HCEC 1CT (cell line): ENCODE measurements around the gene OTC.

ENCODE experiments used
- DNase-seq: peaks from one replicate; pipeline ENCODE4 v3.0.0-alpha.2; 2017

OTC gene

DNA sequence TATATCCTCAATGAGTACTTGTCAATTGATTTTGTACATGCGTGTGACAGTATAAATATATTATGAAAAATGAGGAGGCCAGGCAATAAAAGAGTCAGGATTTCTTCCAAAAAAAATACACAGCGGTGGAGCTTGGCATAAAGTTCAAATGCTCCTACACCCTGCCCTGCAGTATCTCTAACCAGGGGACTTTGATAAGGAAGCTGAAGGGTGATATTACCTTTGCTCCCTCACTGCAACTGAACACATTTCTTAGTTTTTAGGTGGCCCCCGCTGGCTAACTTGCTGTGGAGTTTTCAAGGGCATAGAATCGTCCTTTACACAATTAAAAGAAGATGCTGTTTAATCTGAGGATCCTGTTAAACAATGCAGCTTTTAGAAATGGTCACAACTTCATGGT lies at the start of gene OTC:
TSS of gene OTC (plus strand) at position 243 of the 400 bp plus-strand sequence. CDS start at position 336, 93 bp downstream.
- no peak for DNase-seq

- DNase-seq: peak; percentile 19
These were observed 48.4 kb upstream of the OTC start for GRCh38 chrX:38304010-38304409.

DNA sequence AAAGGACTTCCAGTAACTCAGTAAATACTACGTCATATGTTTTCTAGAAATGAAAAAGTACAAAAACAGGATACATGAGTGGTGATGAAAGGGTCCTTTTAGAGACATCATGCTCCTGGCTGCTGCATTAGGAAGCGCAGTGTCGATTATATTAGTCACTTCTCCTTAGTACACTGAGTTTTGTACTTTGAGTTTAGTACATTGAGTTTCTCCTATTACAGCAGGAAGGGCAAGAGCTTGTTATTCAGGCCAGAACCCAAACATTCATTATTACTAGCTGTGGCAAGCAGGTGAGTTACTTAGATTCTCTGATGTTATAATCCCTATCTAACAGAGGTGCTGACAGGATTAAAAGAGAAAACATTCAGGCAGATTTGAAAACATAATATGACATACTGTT lies 46.4 kb upstream of the OTC start:
- peak; percentile 45 for DNase-seq

DNA sequence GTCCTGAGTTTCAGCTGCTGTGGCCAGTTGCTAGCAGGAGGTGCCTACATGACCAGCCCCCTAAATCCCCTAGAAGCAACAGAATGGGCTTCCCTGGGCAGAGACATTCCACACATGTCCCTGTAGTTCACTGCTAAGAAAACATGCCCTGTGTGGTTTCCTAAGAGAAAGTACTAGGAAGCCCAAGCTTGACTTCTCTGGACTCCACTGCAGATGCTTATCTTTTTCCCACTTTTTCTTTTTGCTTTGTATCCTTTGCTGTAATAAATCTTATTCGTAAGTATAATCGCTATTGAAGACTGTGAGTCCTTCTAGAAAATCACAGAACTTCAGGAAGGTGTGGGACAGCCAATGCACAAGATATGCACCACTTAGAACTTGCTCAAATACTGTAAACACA lies 40.7 kb upstream of the OTC start:
- DNase-seq: no peak

DNA sequence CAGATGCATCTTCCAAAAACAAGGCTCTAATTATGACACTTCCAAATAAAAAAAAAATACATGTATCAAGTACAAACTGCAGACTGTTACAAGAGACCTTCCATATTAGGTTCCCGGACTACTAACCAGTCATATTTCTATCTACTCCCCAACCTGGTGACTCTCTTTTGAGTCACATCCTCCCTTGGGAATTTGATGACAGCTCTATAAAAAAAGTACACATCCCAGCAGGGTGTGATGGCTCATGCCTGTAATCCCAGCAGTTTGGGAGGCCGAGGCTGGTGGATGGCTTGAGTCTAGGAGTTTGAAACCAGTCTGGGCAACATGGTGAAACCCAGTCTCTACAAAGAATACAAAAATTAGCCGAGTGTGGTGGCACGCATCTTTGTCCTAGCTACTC lies 40.0 kb upstream of the OTC start:
- DNase-seq: peak; percentile 85

GRCh38 chrX:38313190-38313589 lies 39.2 kb upstream of the OTC start:
- peak; percentile 48 for DNase-seq

DNA sequence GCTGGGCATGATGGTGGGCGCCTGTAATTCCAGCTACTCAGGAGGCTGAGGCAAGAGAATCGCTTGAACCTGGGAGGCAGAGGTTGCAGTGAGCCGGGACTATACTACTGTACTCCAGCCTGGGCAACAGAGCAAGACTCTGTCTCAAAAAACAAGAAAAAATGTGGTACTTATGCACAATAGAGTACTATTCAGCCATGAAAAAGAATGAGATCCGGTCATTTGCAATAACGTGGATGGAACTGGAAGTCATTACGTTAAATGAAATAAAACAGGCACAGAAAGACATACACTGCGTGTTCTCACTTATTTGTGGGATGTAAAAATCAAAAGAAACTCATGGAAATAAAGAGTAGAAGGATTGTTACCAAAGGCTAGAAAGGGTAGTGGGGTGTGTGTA lies 37.2 kb upstream of the OTC start:
- no peak for DNase-seq

GRCh38 chrX:38318196-38318595 lies 34.2 kb upstream of the OTC start:
- no peak for DNase-seq

- no peak for DNase-seq
These were observed 33.8 kb upstream of the OTC start for GRCh38 chrX:38318606-38319005.

- DNase-seq: no peak
These were observed 31.6 kb upstream of the OTC start for GRCh38 chrX:38320819-38321218.

DNA sequence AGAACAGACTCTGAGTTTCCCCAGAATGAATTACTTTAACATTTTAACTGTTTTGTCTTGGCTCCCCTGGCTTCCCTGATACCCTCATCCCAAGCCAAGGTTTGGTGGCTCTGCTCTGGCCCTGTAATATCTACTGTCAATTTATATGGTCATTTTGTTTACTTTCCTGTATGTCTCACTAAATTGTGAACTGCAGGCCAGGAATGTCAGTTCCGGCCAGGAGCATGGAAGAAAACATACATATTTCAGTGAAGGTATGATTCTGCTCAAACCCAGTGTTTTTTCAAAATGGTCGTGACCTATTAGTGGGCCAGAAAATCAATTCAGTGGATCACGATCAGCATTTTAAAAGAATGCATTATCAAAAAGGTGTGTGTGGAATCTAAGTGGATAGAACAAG lies 26.3 kb upstream of the OTC start:
- DNase-seq: no peak

DNA sequence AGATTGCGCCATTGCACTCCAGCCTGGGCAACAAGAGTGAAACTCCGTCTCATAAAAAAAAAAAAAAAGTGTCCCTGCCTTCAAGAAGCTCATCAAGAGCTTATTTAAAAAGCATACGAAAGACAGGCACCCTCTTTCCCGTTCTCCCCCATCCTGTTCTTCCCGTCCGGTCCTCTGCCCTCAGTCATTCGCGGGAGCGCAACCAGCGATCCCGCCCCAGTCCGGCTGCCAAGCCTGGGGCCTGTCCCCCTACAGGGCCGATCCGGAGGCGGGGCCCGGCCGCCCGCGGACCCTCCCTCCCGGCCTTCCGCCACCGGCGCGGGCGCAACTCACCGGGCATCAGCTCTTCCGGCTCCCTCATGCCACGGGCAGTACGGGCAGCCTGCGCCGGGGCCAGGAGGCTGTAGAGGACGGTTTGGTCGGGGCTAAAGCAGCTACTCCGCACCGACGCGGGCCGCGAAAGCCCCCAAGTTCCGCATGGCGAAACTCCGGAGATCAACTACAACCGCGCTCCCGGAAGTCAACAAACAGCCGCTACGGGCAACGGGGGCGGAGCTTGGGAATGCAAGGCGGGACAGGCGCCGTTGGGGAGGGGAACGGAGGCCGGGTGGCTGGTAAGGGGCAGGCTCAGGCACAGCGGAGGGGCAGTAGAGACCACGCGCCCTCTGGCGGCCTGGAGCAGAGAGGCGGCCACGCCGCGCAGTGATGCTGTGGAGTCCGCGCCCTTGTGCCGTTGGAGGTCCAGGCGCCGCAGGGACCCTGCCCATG lies 25.2 kb upstream of the OTC start, which contains the start of gene RPGR:
TSS of gene RPGR (minus strand) at position 503 of the 768 bp plus-strand sequence. CDS start at position 361, 142 bp downstream.
- DNase-seq: peak; percentile 87

DNA sequence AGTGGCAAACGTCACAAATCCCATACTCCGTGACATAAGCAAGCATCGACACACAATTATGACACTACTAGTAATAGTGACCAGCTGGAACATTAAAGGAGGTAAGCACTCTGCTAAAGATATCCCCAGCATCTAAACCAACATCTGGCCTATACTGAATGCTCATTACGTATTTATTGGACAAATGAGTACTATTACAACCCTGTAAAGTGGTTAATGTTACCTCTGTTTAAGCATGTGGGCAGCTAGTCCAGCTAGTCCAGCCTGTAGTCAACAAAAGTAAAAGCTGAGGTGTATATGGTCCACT lies 24.7 kb upstream of the OTC start:
- DNase-seq: no peak

DNA sequence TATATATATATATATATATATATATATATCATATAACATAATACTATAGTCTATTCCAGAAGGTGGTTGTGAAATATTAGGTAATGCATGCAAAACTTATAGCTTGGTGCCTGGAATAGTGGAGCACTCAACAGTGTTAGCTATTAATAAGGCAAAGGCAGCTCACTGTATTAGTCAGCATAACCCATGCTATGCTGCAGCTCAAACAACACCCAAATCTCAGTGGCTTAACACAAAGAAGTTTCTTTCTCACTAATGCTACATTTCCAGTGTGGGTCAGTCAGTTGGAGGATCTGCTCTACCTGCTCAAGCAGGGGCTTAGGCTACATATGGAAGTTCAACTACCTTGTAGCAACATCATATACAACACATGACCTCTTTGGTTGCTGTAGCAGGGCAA lies 19.9 kb upstream of the OTC start:
- DNase-seq: no peak

DNA sequence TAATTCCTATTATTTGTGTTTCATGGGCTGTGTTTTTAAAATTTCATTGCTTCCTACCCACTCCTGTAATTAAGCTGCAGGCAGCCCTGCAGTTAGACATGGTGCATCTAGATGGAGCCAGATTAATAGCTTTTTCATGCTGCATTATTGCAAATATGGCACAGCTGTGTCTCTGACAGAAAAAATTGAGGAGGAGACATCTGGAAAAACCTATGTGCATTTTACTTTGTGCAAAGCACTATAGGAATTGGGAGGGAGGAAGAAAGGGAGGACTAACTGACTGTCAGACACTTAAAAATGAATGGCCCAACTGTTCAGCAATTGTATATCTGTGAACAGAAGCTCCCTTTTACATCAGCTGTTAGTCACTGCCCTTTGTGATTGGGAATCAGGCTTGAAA lies 17.0 kb upstream of the OTC start:
- no peak for DNase-seq

- DNase-seq: no peak
These were observed 15.7 kb upstream of the OTC start for GRCh38 chrX:38336538-38337240.

DNA sequence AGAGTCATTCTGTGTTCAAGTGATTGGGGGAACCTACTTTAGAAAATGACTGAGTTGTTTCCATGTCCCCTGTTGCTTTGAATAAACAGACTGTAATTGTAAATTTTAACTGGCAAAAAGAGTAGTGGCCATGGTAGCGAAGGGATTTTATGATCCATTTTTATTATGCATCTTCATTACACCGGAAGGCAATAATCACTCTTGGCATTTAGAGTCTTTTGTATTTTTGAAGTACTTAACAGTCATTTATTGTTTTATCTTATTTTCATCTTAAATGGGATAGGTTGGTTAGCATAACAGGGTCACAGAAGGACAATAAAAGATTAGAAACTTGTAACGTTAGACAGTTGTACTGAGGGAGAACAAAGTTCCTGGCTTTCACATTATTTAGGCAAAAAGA lies 11.0 kb upstream of the OTC start:
- DNase-seq: no peak

DNA sequence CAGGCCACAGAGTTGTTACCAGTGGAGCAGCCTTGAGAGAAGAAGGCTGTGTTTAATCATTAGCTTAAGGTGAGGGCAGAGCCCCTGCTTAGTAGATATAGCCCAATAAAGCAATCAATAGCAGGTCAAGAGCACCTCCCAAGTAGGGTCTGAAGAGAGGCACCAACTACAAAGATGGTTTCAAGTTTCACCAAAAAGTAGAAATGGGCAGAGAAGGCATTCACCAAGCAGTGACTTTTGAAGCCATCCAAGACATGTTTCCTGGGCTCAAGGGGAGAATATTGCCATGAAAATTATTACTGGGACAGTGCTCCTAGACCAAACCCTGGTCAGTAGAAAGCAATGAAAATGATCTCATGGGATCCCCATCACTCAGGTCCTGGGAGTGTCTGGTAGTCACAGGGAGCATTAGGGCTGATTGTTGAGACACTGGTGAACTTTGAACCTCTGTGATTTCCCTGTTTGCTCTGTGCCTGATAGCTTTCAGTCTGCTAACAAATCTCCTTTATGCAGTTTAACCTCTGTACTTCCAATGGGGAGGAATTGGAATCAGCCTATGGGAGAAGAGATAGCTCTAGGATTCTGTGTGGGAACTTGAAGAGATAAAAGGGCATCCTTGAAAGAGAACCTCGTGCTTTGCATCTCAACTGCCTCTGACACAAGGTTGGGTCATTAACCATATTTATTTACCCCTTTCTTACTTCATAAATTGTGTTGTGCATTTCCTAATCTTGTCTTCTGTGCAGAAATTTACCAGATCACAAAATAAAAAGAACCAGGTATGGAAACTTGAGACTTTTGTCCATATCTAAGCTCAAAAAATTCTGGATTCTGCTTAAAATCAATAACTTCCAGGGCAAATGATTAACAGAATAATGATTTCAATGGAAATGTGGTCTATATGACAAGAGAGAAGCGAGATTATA lies 9.3 kb upstream of the OTC start:
- DNase-seq: no peak

DNA sequence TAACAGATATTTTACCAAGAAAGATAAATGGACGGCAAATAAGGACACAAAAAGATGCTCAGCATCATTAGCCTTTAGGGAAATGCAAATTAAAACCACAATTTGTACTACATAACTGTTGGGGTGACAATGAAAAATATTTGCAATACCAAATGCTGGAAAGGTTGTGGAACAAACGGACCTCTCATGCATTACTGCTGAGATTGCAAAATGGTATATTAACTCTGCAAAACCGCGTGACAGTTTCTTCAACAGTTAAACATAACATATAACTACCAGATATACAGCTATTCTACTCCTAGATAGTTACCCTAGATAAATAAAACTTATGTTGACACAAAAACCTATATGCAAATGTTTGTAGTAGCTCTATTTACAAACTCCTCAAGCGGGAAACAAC lies 6.3 kb upstream of the OTC start:
- DNase-seq: no peak

DNA sequence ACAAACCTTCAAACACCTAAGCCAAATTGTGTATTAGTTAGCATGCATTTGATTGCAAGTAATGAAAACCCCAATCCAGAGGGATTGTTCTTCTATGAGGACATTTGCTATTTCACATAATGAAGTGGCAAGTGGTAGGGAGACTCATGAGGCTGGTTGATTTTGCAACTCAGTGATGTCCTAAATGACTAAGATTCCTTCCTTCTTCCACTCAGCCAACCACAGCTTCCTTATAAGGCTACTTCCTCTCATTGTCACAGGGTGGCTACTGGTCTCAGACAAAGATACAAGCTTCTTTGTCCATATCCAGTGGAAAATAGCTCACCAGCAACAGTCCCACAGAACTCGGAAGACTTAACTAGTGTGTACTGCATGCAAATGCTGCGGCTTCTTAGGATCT lies 5.3 kb upstream of the OTC start:
- DNase-seq: peak; percentile 72

GRCh38 chrX:38351346-38351745 lies 1.1 kb upstream of the OTC start:
- no peak for DNase-seq

GRCh38 chrX:38356401-38356800 lies 4.0 kb downstream of the OTC start:
- no peak for DNase-seq
